Subcutaneous abdominal adipose tissue (tissue), 5 donors: ENCODE measurements around the gene CA11.

Experiments
- H3K27ac ChIP-seq: one replicate; pipeline ENCODE4 v1.7.0; 2013; ENCODE audit warnings: low read depth, mild to moderate bottlenecking, inconsistent platforms, low read length, moderate library complexity
- H3K27me3 ChIP-seq, 5 donors: one replicate each; pipeline ENCODE4 v1.7.0; 2013; ENCODE audit warnings: low read length in 5 of 5, inconsistent platforms in 1 of 5; ENCODE audit not compliant: control insufficient read depth in 5 of 5, insufficient read depth in 4 of 5
- H3K36me3 ChIP-seq, 5 donors: one replicate each; pipeline ENCODE4 v1.7.0; 2013; ENCODE audit warnings: low read length in 5 of 5; ENCODE audit not compliant: control insufficient read depth in 5 of 5, insufficient read depth in 5 of 5
- H3K4me1 ChIP-seq, 5 donors: one replicate each; pipeline ENCODE4 v1.7.0; 2013; ENCODE audit warnings: low read length in 5 of 5, mild to moderate bottlenecking in 3 of 5, moderate library complexity in 1 of 5; ENCODE audit not compliant: control insufficient read depth in 5 of 5, insufficient read depth in 5 of 5
- H3K4me3 ChIP-seq, 5 donors: one replicate each; pipeline ENCODE4 v1.7.0; 2013; ENCODE audit warnings: low read length in 5 of 5, low read depth in 1 of 5
- H3K9ac ChIP-seq, 5 donors: one replicate each; pipeline ENCODE4 v1.7.0; 2013; ENCODE audit warnings: low read length in 5 of 5, mild to moderate bottlenecking in 4 of 5, moderate library complexity in 3 of 5
- H3K9me3 ChIP-seq, 5 donors: one replicate each; pipeline ENCODE4 v1.7.0; 2013; ENCODE audit warnings: low read length in 5 of 5; ENCODE audit not compliant: control insufficient read depth in 5 of 5
- donor health status: healthy.
- donor health status: healthy.
- donor health status: healthy.
- donor health status: healthy.
- donor health status: healthy.

The CA11 gene

DNA sequence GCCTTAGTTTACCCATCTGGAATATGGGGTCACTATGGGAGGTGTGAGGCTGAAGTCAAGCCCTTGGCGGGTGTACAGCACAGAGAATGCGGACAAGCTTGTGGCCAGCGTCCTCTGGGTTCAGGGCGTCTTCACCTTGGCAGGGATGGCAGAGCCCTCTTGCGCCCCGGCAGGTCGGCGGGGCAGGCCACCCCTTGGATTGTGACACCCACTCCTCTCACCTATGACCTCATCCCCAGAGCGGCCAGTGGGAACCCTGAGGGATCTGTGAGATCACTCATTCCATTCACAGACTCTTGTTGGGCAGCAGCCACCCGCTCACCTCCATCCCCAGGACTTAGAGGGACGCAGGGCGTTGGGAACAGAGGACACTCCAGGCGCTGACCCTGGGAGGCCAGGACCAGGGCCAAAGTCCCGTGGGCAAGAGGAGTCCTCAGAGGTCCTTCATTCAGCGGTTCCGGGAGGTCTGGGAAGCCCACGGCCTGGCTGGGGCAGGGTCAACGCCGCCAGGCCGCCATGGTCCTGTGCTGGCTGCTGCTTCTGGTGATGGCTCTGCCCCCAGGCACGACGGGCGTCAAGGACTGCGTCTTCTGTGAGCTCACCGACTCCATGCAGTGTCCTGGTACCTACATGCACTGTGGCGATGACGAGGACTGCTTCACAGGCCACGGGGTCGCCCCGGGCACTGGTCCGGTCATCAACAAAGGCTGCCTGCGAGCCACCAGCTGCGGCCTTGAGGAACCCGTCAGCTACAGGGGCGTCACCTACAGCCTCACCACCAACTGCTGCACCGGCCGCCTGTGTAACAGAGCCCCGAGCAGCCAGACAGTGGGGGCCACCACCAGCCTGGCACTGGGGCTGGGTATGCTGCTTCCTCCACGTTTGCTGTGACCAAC, 39.3 kb downstream of the CA11 start, which contains the start of gene SPACA4:
Gene SPACA4, plus strand, starts transcription at position 280 of the 896 bp plus-strand sequence. Its CDS starts 237 bp downstream, at position 517.
- Histone ChIP-seq H3K9ac (no peak within 1 kb of the TSS), H3K4me3 (no peak within 1 kb of the TSS), H3K9me3 (no peaks in the 10 kb centered on the region), H3K27me3 (peaks cover 0 to 3% (median 0%) of the 10 kb centered on the region in 5 donors), H3K27ac (no peak within 1 kb of the TSS), H3K36me3 (no peaks in the 10 kb centered on the region), H3K4me1 (peaks cover 0 to 5% (median 4%) of the 10 kb centered on the region in 5 donors)

DNA sequence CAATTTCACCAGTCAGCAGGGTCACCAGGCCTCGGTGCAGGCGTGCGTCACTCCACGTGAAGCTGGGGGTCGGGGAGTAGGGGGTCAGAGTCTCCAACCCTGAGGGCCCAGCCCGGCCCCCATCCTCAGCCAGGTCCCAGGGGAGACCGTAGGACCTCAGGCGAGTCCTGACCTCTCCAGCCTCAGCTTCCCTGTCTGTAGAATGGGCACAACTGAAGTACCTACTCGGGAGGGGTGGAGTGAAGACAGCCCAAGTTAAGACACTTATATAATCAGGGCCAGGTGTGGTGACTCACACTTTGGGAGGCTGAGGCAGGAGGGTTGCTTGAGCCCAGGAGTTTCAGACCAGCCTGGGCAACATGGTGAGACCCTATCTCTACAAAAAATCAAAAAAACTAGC, 42.1 kb downstream of the CA11 start:
- Histone ChIP-seq H3K27me3 (peaks cover 2 to 8% (median 6%) of the 10 kb centered on the region in 5 donors), H3K27ac (no peak overlapping the region), H3K4me3 (no peak overlapping the region), H3K4me1 (peaks cover 0 to 3% (median 2%) of the 10 kb centered on the region in 5 donors), H3K9ac (no peak overlapping the region), H3K9me3 (no peaks in the 10 kb centered on the region), H3K36me3 (no peaks in the 10 kb centered on the region)

DNA sequence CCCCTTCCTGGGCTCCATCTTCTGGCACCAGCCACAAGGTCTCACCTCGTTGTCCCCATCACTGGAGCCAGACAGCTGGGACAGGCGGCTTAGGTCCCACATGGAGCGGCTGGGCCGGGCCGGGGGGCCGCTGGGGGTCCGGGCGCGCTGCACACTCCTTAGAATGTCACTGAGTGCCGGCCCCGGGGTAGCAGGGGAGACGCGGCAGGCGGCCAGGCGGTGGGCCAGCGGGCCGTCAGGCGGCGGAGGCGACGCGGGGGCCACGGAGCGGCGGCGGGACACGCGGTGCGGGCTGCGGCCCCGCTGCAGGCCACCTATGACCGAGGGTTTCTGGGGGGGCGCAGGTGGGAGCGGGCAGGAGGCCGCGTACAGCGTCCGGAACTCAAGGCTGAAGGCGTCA, 42.5 kb downstream of the CA11 start:
- H3K36me3 ChIP-seq: no peaks in the 10 kb centered on the region
- H3K9me3 ChIP-seq: no peaks in the 10 kb centered on the region
- no peak overlapping the region for H3K27ac ChIP-seq
- H3K9ac ChIP-seq: no peak overlapping the region
- H3K4me3 ChIP-seq: no peak overlapping the region
- H3K27me3 ChIP-seq: peaks cover 2 to 11% (median 9%) of the 10 kb centered on the region in 5 donors
- peaks cover 0 to 2% (median 0%) of the 10 kb centered on the region in 5 donors for H3K4me1 ChIP-seq

DNA sequence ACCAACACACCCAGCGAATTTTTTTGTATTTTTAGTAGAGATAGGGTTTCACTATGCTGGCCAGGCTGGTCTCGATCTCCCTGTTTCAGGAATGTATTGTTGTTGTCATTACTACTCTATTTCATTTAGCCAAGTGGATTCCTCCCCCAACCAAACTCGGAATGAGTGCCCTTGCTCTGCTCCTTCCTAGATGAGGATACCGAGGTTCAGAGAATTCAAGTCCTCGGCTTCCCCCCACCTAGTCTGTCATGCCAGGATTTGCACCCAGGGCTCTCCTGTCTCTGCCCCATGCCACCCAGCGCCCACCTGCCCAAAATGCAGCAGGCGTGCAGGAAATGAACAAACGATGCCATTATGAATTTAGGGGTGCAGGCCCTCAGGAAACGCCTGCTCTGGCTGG, 43.0 kb downstream of the CA11 start:
- H3K27me3 ChIP-seq: peaks cover 2 to 11% (median 9%) of the 10 kb centered on the region in 5 donors
- no peak overlapping the region for H3K9ac ChIP-seq
- peaks cover 0 to 2% (median 0%) of the 10 kb centered on the region in 5 donors for H3K4me1 ChIP-seq
- H3K27ac ChIP-seq: no peak overlapping the region
- no peaks in the 10 kb centered on the region for H3K9me3 ChIP-seq
- no peaks in the 10 kb centered on the region for H3K36me3 ChIP-seq
- no peak overlapping the region for H3K4me3 ChIP-seq

DNA sequence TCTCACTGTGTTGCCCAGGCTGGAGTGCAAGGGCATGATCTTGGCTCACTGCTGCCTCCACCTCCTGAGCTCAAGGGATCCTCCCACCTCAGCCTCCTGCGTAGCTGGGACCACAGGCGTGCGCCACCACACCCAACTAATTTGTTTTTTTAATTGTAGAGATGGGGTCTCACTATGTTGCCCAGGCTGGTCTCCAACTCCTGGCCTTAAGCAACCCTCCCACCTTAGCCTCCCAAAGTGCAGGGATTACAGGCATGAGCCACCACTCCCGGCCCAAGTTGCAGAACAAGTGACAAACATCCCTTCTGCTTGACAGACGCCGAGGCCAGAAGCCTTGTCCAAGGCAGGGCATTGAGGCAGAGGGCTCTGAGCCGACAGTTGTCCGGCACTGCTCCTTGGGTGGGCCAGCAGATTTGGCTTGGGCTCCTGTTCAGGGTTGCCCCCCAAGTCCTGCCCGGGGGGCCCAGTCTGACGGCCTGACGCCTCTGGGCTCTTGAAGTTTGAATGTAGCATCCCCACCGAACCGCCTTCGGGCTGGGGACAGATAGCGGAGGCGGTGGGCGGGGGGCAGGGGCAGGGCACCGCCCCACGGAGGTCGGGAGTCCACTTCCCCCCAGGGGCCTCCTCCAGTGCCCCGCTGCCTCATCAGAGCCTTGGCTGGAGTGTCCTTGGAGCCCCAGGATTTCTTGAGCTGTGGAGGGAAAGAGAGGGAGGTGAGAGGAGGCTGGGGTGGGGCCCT, 45.1 kb downstream of the CA11 start:
- no peaks in the 10 kb centered on the region for H3K36me3 ChIP-seq
- H3K27me3 ChIP-seq: peaks cover 2 to 11% (median 9%) of the 10 kb centered on the region in 5 donors
- H3K4me3 ChIP-seq: no peak overlapping the region
- no peaks in the 10 kb centered on the region for H3K9me3 ChIP-seq
- no peak overlapping the region for H3K27ac ChIP-seq
- no peak overlapping the region for H3K9ac ChIP-seq
- peaks cover 0 to 2% (median 0%) of the 10 kb centered on the region in 5 donors for H3K4me1 ChIP-seq

DNA sequence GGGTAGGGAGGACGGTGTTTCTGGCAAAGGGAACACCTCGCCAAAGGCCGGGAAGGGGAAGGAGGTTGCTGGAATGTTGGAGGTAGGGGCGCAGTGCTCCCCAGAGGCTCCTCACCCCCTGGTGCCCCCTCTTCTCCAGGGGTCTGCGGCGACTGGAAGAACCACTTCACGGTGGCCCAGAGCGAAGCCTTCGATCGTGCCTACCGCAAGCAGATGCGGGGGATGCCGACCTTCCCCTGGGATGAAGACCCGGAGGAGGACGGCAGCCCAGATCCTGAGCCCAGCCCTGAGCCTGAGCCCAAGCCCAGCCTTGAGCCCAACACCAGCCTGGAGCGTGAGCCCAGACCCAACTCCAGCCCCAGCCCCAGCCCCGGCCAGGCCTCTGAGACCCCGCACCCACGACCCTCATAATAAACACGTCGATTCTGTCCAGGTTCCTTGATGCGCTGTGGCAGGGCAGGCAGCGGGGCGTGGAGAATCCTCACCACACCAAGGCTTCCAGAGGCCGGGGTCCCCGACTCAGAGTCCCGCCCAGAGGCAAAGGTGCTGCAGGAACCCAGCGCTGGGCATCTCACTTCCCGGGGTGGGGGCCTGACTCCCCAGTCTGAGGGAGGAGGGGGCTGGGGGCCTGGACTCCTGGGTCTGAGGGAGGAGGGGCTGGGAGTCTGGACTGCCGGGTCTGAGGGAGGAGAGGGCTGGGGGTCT, 46.8 kb downstream of the CA11 start:
- no peaks in the 10 kb centered on the region for H3K4me1 ChIP-seq
- H3K27me3 ChIP-seq: peaks cover 2 to 11% (median 9%) of the 10 kb centered on the region in 5 donors
- no peak overlapping the region for H3K4me3 ChIP-seq
- H3K9ac ChIP-seq: no peak overlapping the region
- H3K9me3 ChIP-seq: no peaks in the 10 kb centered on the region
- H3K27ac ChIP-seq: no peak overlapping the region
- H3K36me3 ChIP-seq: no peaks in the 10 kb centered on the region

DNA sequence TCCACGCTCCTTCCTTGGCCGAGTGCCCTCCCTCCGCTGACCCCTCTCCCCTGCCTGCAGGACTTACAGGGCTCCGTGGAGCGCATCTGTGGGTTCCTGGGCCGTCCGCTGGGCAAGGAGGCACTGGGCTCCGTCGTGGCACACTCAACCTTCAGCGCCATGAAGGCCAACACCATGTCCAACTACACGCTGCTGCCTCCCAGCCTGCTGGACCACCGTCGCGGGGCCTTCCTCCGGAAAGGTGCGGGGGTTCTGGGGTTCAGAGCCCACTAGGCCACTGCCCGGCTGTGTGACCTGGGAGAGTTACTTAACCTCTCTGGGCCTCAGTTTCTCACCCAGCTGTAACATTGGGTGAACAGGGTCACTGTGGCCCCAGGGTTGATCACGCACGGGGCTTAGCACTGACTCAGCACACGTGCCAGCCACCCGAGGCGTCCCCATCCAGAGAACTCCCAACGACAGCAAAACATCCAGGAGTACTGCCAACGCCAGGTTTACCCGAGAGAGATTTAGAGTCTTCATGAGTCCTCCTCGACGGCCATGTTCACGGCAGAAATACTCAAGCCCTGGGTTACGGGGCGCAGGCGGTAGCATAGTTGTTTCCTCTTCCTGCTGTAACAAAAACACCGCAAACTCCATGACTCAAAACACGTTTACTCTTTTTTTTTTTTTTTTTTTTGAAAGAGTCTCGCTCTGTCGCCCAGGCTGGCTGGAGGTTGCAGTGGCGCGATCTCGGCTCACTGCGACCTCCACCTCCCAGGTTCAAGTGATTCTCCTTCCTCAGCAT, 49.1 kb downstream of the CA11 start:
- no peaks in the 10 kb centered on the region for H3K36me3 ChIP-seq
- peaks cover 2 to 11% (median 8%) of the 10 kb centered on the region in 5 donors for H3K27me3 ChIP-seq

DNA sequence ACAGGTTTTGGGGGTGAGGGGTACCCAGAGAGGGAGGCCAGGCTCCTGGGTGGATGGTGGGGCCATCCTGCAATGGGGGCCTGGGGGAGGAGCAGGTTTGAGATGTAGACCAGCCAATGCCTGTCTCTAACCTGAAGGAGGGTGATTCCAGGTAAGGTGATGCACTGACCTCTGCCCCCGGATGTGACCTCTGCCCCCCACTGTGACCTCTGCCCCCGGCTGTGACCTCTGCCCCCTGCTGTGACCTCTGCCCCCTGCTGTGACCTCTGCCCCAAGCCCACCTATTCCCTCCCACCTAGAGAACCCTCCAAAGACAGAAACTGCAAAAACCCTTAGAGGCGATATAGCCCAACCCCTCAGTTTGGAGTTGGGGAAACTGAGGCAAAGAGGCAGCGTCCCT, 49.8 kb downstream of the CA11 start:
- no peak overlapping the region for H3K27ac ChIP-seq
- no peak overlapping the region for H3K9ac ChIP-seq

More for the DNA sequence above, 49.1 kb downstream of the CA11 start:
- H3K27ac ChIP-seq: no peak overlapping the region
- H3K4me3 ChIP-seq: no peak overlapping the region
- H3K9ac ChIP-seq: no peak overlapping the region
- H3K9me3 ChIP-seq: no peaks in the 10 kb centered on the region
- no peaks in the 10 kb centered on the region for H3K4me1 ChIP-seq

DNA sequence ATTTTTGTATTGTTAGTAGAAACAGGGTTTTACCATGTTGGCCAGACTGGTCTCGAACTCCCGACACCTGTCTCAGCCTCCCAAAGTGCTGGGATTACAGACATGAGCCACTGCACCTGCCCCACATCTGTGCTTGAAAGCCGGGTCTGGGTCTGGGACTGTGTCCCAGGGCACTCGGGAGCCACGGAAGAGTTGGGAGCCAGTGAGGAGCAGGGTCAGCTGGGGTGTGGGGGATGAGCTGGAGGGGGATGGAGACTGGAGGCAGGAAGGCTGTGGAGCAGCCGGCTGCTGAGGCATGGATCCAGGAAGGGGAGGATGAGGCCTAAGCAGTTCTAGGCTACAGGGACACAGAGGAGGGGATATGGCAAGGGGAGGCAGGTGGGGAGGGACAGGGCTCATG, 50.2 kb downstream of the CA11 start:
- H3K9ac ChIP-seq: no peak overlapping the region
- no peaks in the 10 kb centered on the region for H3K36me3 ChIP-seq
- peaks cover 2 to 11% (median 8%) of the 10 kb centered on the region in 5 donors for H3K27me3 ChIP-seq
- H3K27ac ChIP-seq: no peak overlapping the region
- H3K4me1 ChIP-seq: no peaks in the 10 kb centered on the region
- no peak overlapping the region for H3K4me3 ChIP-seq
- H3K9me3 ChIP-seq: no peaks in the 10 kb centered on the region

More for the DNA sequence above, 49.8 kb downstream of the CA11 start:
- H3K36me3 ChIP-seq: no peaks in the 10 kb centered on the region
- peaks cover 2 to 11% (median 8%) of the 10 kb centered on the region in 5 donors for H3K27me3 ChIP-seq
- H3K4me1 ChIP-seq: no peaks in the 10 kb centered on the region
- no peak overlapping the region for H3K4me3 ChIP-seq
- H3K9me3 ChIP-seq: no peaks in the 10 kb centered on the region
